ENCODE data around the gene ASXL3. TPM values are rescaled to one million over a fixed set of nuclear protein-coding genes. Genes with fewer than 3 reads are reported as not detected.

Gene ASXL3
- total and polyA plus RNA-seq, 4 donors = 0.19 to 1.3 (median 0.39) TPM

DNA sequence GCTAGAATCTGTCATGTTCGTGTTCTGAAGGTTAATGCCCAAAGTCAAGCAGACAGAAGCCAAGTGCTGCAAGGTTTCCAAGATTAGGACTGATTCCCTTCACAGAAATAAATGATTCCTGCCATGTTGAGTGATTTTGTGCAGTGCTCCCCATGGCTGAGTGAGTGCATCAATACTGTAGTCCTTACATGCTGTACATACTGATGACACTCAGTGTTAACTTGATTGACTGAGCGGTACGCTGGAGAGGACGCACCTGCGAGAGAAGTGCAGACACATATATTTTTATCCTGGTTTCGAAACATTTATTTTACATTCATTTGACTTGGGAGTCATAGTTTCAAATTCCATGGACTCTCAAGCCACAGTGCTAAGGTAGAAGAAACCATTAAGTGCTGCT lies 92.0 kb downstream of the ASXL3 start:
- no peak overlapping the region for H3K27ac ChIP-seq (ENCODE audit: low read depth in 1 of 2, low read length in 2 of 2)
- 95% methylated on average over 6 of the region's 6 CpGs for WGBS
- peaks cover 0 to 8% (median 4%) of the 10 kb centered on the region in 4 donors for H3K4me1 ChIP-seq (ENCODE audit: control insufficient read depth in 4 of 4, insufficient read depth in 4 of 4, low read length in 3 of 4)
- H3K9ac ChIP-seq (ENCODE audit: low read depth in 1 of 2, low read length in 2 of 2) = no peak overlapping the region
- peaks cover 0 to 2% (median 0%) of the 10 kb centered on the region in 4 donors for H3K36me3 ChIP-seq (ENCODE audit: control insufficient read depth in 4 of 4, insufficient read depth in 3 of 4, low read depth in 1 of 4, low read length in 3 of 4)
- TF ChIP-seq FOXA2 (IDR thresholded peaks at IDR 0.05) (no peak), EGR1 (IDR thresholded peaks at IDR 0.05; ENCODE audit: low read depth in 2 of 2) (no peak), FOXA1 (IDR thresholded peaks at IDR 0.05) (no peak), HNF4A (conservative IDR thresholded peaks at IDR 0.05) (no peak), NR2F2 (IDR thresholded peaks at IDR 0.05) (no peak), GABPA (IDR thresholded peaks at IDR 0.05 in 1 of 2, conservative IDR thresholded peaks at IDR 0.05 in 1 of 2) (no peak), RXRA (IDR thresholded peaks at IDR 0.05) (no peak), HNF4G (IDR thresholded peaks at IDR 0.05) (no peak)
- no peak overlapping the region for H3K4me3 ChIP-seq (ENCODE audit: low read depth in 1 of 3, low read length in 3 of 3)
- H3K27me3 ChIP-seq (ENCODE audit: control insufficient read depth in 4 of 4, insufficient read depth in 4 of 4, low read length in 3 of 4) = no peaks in the 10 kb centered on the region
- no peak for DNase-seq (ENCODE audit: low spot score)
- H3K9me3 ChIP-seq (ENCODE audit: control insufficient read depth in 4 of 4, low read length in 3 of 4) = no peaks in the 10 kb centered on the region

DNA sequence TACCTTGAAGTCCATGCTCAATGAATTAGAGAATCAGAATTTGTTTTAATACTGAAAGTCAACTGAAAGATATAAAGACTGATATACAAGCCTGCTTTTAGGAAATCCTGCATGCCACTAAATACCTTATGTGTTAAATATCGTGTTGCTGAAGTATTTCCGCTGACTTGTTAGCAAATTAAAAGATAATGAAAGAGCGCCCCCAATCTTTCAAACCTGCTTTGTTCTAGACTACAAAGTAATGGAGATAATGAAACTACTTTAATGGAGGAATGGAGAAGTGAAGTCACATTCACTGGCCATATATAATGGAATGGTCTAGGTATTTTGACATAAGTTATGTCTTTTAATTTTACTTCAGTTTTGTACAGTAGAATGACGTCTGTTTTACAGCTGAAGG lies 95.7 kb downstream of the ASXL3 start:
- no peak for DNase-seq (ENCODE audit: low spot score)
- Histone ChIP-seq H3K36me3 (ENCODE audit: control insufficient read depth in 4 of 4, insufficient read depth in 3 of 4, low read depth in 1 of 4, low read length in 3 of 4) (peaks cover 0 to 3% (median 0%) of the 10 kb centered on the region in 4 donors), H3K27me3 (ENCODE audit: control insufficient read depth in 4 of 4, insufficient read depth in 4 of 4, low read length in 3 of 4) (no peaks in the 10 kb centered on the region), H3K27ac (ENCODE audit: low read depth in 1 of 2, low read length in 2 of 2) (no peak overlapping the region), H3K4me3 (ENCODE audit: low read depth in 1 of 3, low read length in 3 of 3) (no peak overlapping the region), H3K9ac (ENCODE audit: low read depth in 1 of 2, low read length in 2 of 2) (no peak overlapping the region), H3K9me3 (ENCODE audit: control insufficient read depth in 4 of 4, low read length in 3 of 4) (no peaks in the 10 kb centered on the region), H3K4me1 (ENCODE audit: control insufficient read depth in 4 of 4, insufficient read depth in 4 of 4, low read length in 3 of 4) (no peaks in the 10 kb centered on the region)
- WGBS = 87% methylated on average over 4 of the region's 4 CpGs
- TF ChIP-seq TAF1 (conservative IDR thresholded peaks at IDR 0.05) = no peak
- TF ChIP-seq FOXA2 (IDR thresholded peaks at IDR 0.05) = no peak
- TF ChIP-seq HNF4G (IDR thresholded peaks at IDR 0.05) = no peak
- TF ChIP-seq, protein P1, sequence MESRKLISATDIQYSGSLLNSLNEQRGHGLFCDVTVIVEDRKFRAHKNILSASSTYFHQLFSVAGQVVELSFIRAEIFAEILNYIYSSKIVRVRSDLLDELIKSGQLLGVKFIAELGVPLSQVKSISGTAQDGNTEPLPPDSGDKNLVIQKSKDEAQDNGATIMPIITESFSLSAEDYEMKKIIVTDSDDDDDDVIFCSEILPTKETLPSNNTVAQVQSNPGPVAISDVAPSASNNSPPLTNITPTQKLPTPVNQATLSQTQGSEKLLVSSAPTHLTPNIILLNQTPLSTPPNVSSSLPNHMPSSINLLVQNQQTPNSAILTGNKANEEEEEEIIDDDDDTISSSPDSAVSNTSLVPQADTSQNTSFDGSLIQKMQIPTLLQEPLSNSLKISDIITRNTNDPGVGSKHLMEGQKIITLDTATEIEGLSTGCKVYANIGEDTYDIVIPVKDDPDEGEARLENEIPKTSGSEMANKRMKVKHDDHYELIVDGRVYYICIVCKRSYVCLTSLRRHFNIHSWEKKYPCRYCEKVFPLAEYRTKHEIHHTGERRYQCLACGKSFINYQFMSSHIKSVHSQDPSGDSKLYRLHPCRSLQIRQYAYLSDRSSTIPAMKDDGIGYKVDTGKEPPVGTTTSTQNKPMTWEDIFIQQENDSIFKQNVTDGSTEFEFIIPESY (IDR thresholded peaks at IDR 0.05) = no peak
- no peak for TF ChIP-seq FOXA1 (IDR thresholded peaks at IDR 0.05)
- no peak for TF ChIP-seq GABPA (IDR thresholded peaks at IDR 0.05 in 1 of 2, conservative IDR thresholded peaks at IDR 0.05 in 1 of 2)
- TF ChIP-seq NR2F2 (IDR thresholded peaks at IDR 0.05) = no peak
- TF ChIP-seq, protein P2, sequence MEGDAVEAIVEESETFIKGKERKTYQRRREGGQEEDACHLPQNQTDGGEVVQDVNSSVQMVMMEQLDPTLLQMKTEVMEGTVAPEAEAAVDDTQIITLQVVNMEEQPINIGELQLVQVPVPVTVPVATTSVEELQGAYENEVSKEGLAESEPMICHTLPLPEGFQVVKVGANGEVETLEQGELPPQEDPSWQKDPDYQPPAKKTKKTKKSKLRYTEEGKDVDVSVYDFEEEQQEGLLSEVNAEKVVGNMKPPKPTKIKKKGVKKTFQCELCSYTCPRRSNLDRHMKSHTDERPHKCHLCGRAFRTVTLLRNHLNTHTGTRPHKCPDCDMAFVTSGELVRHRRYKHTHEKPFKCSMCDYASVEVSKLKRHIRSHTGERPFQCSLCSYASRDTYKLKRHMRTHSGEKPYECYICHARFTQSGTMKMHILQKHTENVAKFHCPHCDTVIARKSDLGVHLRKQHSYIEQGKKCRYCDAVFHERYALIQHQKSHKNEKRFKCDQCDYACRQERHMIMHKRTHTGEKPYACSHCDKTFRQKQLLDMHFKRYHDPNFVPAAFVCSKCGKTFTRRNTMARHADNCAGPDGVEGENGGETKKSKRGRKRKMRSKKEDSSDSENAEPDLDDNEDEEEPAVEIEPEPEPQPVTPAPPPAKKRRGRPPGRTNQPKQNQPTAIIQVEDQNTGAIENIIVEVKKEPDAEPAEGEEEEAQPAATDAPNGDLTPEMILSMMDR (IDR thresholded peaks at IDR 0.05; ENCODE audit: low read depth, low read length, missing input control) = no peak
- TF ChIP-seq, protein P3, sequence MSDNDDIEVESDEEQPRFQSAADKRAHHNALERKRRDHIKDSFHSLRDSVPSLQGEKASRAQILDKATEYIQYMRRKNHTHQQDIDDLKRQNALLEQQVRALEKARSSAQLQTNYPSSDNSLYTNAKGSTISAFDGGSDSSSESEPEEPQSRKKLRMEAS (IDR thresholded peaks at IDR 0.05) = no peak
- TF ChIP-seq, protein P4, sequence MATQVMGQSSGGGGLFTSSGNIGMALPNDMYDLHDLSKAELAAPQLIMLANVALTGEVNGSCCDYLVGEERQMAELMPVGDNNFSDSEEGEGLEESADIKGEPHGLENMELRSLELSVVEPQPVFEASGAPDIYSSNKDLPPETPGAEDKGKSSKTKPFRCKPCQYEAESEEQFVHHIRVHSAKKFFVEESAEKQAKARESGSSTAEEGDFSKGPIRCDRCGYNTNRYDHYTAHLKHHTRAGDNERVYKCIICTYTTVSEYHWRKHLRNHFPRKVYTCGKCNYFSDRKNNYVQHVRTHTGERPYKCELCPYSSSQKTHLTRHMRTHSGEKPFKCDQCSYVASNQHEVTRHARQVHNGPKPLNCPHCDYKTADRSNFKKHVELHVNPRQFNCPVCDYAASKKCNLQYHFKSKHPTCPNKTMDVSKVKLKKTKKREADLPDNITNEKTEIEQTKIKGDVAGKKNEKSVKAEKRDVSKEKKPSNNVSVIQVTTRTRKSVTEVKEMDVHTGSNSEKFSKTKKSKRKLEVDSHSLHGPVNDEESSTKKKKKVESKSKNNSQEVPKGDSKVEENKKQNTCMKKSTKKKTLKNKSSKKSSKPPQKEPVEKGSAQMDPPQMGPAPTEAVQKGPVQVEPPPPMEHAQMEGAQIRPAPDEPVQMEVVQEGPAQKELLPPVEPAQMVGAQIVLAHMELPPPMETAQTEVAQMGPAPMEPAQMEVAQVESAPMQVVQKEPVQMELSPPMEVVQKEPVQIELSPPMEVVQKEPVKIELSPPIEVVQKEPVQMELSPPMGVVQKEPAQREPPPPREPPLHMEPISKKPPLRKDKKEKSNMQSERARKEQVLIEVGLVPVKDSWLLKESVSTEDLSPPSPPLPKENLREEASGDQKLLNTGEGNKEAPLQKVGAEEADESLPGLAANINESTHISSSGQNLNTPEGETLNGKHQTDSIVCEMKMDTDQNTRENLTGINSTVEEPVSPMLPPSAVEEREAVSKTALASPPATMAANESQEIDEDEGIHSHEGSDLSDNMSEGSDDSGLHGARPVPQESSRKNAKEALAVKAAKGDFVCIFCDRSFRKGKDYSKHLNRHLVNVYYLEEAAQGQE (IDR thresholded peaks at IDR 0.05) = no peak
- no peak for TF ChIP-seq HNF4A (conservative IDR thresholded peaks at IDR 0.05)

Data from liver (tissue), 9 donors.